A673 (cell line): Measurements from ENCODE around the gene ATG14. TPM values are rescaled to one million over a fixed set of nuclear protein-coding genes. Genes with fewer than 3 reads are reported as not detected.

Source experiments
- BruUV-seq: library from RNA; stranded (reverse); fragments of 400-500 nt; replicated peaks from 2 replicates; lab custom pipeline; 2021; lab: Mats Ljungman, UMichigan
- CTCF ChIA-PET: fragments of 300-600 bp; sonication (Branson Sonifier 250); formaldehyde crosslinking; loops from one replicate; lab custom pipeline; 2022; ENCODE audit warnings: antibody characterized with exemption; lab: Charles Lee
- POLR2A ChIA-PET: fragments of 300-600 bp; sonication (Branson Sonifier 250); formaldehyde crosslinking; loops from one replicate; lab custom pipeline; 2022; ENCODE audit warnings: antibody characterized with exemption; ENCODE audit not compliant: low non-redundant PET; lab: Charles Lee
- DNase-seq: peaks from one replicate; pipeline ENCODE4 v3.0.0-alpha.2; 2015; ENCODE audit warnings: low spot score
- H3K27ac ChIP-seq: fragments of 200-600 bp; sonication (generic); 2 replicates; pipeline ENCODE4 v1.5.1; 2016; ENCODE audit warnings: mixed run types, low read depth, mild to moderate bottlenecking, mixed read lengths, antibody characterized with exemption, low read length; ENCODE audit not compliant: poor library complexity, severe bottlenecking
- H3K27me3 ChIP-seq: fragments of 200-600 bp; sonication (generic); replicated peaks from 2 replicates; pipeline ENCODE4 v1.6.1; 2017; ENCODE audit warnings: mixed run types, low read depth, mild to moderate bottlenecking, mixed read lengths, antibody characterized with exemption, low read length; ENCODE audit not compliant: insufficient read depth, poor library complexity
- H3K36me3 ChIP-seq: fragments of 200-600 bp; sonication (generic); 2 replicates; pipeline ENCODE4 v1.6.1; 2016; ENCODE audit warnings: mixed run types, mild to moderate bottlenecking, mixed read lengths, antibody characterized with exemption, low read length; ENCODE audit not compliant: insufficient read depth, poor library complexity, severe bottlenecking
- H3K4me1 ChIP-seq: fragments of 200-600 bp; sonication (generic); 2 replicates; pipeline ENCODE4 v1.6.1; 2017; ENCODE audit warnings: mixed run types, mild to moderate bottlenecking, mixed read lengths, antibody characterized with exemption, low read length; ENCODE audit not compliant: insufficient read depth, poor library complexity, severe bottlenecking
- H3K4me3 ChIP-seq: fragments of 200-600 bp; sonication (generic); 2 replicates; pipeline ENCODE4 v1.5.1; 2016; ENCODE audit warnings: low read depth, mixed run types, mild to moderate bottlenecking, mixed read lengths, low read length; ENCODE audit not compliant: poor library complexity, severe bottlenecking
- H3K9me3 ChIP-seq: fragments of 200-600 bp; sonication (generic); 2 replicates; pipeline ENCODE4 v1.6.1; 2016; ENCODE audit warnings: mixed run types, low read depth, mild to moderate bottlenecking, mixed read lengths, antibody characterized with exemption, low read length; ENCODE audit not compliant: poor library complexity, severe bottlenecking
- CTCF ChIP-seq: fragments of 300-800, 200-600 bp; sonication (generic); conservative IDR thresholded peaks from 2 replicates; pipeline ENCODE4 v1.5.1; 2017; ENCODE audit warnings: low read depth, mild to moderate bottlenecking, antibody characterized with exemption, low read length, moderate library complexity, mixed read lengths
- EZH2 ChIP-seq: fragments of 200-600 bp; sonication (generic); IDR thresholded peaks from 2 replicates; pipeline ENCODE4 v1.6.1; 2017; ENCODE audit warnings: borderline replicate concordance, low read depth, mild to moderate bottlenecking, mixed read lengths, antibody characterized with exemption, low read length; ENCODE audit not compliant: poor library complexity, severe bottlenecking
- intact Hi-C: fragments of 100-400 bp; cut with micrococcal nuclease; formaldehyde crosslinking; loops from one replicate; pipeline ENCODE4 v1.10.0; 2022; ENCODE audit not compliant: unreplicated experiment
- total RNA-seq: library from RNA; stranded (reverse); gene quantifications from 2 replicates; pipeline ENCODE4 v1.2.3, GENCODE V29; 2021

Gene ATG14
- total RNA-seq, 1 experiment from 2014 or later: 10.4 TPM

DNA sequence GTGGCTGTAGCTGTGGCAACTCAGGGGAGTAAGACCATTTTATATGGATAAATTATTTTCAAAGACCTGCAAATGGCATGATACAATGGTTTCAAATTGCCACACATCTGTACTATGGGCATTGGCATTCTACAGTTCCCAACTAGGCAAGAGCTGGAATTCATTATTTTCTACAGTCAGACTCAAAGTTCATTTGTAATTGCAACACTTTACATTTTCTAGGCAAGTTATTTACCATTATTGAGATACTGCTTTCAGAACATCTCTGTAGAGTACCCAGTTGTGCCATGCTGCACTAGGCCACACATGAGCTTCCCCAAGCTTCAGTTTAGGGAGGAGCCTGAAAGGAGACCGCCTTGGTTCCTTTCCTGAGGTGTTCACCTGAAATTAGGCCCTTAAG is 8.0 kb upstream of the ATG14 start:
- Histone ChIP-seq H3K4me1 (no peaks in the 10 kb centered on the region), H3K27me3 (no peaks in the 10 kb centered on the region), H3K4me3 (no peak overlapping the region), H3K27ac (no peak overlapping the region), H3K9me3 (no peaks in the 10 kb centered on the region), H3K36me3 (no peaks in the 10 kb centered on the region)
- no TSS peak for BruUV-seq
- ChIA-PET POLR2A (no interaction called here), CTCF (no interaction called here)
- DNase-seq: no peak
- intact Hi-C loops: no loop called here
- TF ChIP-seq EZH2 (no peak), CTCF (no peak)

GRCh38 chr14:55418411-55418810 is 6.8 kb upstream of the ATG14 start:
- Histone ChIP-seq H3K9me3 (no peaks in the 10 kb centered on the region), H3K4me3 (no peak overlapping the region), H3K27me3 (no peaks in the 10 kb centered on the region), H3K27ac (no peak overlapping the region), H3K4me1 (no peaks in the 10 kb centered on the region), H3K36me3 (no peaks in the 10 kb centered on the region)
- TF ChIP-seq CTCF: no peak
- no peak for TF ChIP-seq EZH2
- POLR2A ChIA-PET: no interaction called here
- no peak for DNase-seq
- CTCF ChIA-PET: no interaction called here
- no TSS peak for BruUV-seq
- intact Hi-C loops: no loop called here

DNA sequence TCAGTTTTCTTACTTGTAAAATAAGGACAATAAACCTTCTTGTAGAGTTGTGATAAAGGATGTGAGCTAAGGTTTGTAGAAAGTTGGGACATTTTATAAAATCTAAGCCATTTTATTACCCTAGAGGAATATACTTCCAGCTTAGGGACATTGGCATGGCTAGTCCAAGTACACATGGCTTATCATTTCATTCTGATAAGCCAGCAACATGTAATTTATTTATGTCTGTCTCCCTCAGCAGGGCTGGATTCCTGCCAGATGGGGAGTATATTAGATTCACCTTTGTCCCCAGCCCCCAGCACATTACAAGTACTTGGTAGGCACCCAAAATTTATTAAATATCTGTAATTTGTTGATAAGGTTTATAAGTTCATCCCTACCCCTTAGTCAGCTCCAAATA is 6.3 kb upstream of the ATG14 start:
- no peak for DNase-seq
- BruUV-seq: no TSS peak
- Histone ChIP-seq H3K4me3 (no peak overlapping the region), H3K27me3 (no peaks in the 10 kb centered on the region), H3K27ac (no peak overlapping the region), H3K36me3 (no peaks in the 10 kb centered on the region), H3K9me3 (no peaks in the 10 kb centered on the region), H3K4me1 (no peaks in the 10 kb centered on the region)
- ChIA-PET CTCF (interaction anchor here (0.6 to 1.6 kb wide), 4 partner anchors 11 to 1064 kb away, joined by 5 to 14 read pairs (median 9); no protein-coding TSS in a partner anchor), POLR2A (no interaction called here)
- intact Hi-C loops: no loop called here
- no peak for TF ChIP-seq CTCF
- TF ChIP-seq EZH2: no peak
